Osteoblast (primary cell): Measurements from ENCODE around the gene MGRN1. TPM values are rescaled to one million over a fixed set of nuclear protein-coding genes. Genes with fewer than 3 reads are reported as not detected.

Experiments used
- DNase-seq: peaks from one replicate; pipeline ENCODE4 v3.0.0; 2011; ENCODE audit warnings: low spot score, mixed read lengths; ENCODE audit not compliant: insufficient read length; ENCODE audit errors: missing footprints
- H2AFZ ChIP-seq: 2 replicates; pipeline ENCODE4 v1.6.0; 2011; ENCODE audit warnings: mild to moderate bottlenecking, low read length
- H3K27ac ChIP-seq: 2 replicates; pipeline ENCODE4 v1.5.1; 2011; ENCODE audit warnings: mild to moderate bottlenecking, low read depth, low read length, moderate library complexity
- H3K27me3 ChIP-seq: 2 replicates; pipeline ENCODE4 v1.6.0; 2012; ENCODE audit warnings: mild to moderate bottlenecking, control low read depth, inconsistent platforms, low read length, moderate library complexity; ENCODE audit not compliant: insufficient read depth
- H3K36me3 ChIP-seq: 2 replicates; pipeline ENCODE4 v1.5.1; 2011; ENCODE audit warnings: mild to moderate bottlenecking, low read length, control low read depth, moderate library complexity; ENCODE audit not compliant: insufficient read depth
- H3K4me1 ChIP-seq: 2 replicates; pipeline ENCODE4 v1.5.1; 2011; ENCODE audit warnings: mild to moderate bottlenecking, low read length, control low read depth, moderate library complexity; ENCODE audit not compliant: insufficient read depth
- H3K4me2 ChIP-seq: 2 replicates; pipeline ENCODE4 v1.6.0; 2011; ENCODE audit warnings: mild to moderate bottlenecking, low read length; ENCODE audit not compliant: insufficient read depth
- H3K4me3 ChIP-seq: fragments of 200-600 bp; sonication (generic); 3 replicates; pipeline ENCODE4 v1.5.1; 2012; ENCODE audit warnings: mild to moderate bottlenecking, low read length, inconsistent platforms; ENCODE audit not compliant: insufficient read depth
- H3K79me2 ChIP-seq: 2 replicates; pipeline ENCODE4 v1.6.0; 2012; ENCODE audit warnings: mild to moderate bottlenecking, low read length, control low read depth, inconsistent platforms; ENCODE audit not compliant: insufficient read depth
- H3K9me3 ChIP-seq: 2 replicates; pipeline ENCODE4 v1.5.1; 2011; ENCODE audit warnings: low read depth, low read length, control low read depth
- H4K20me1 ChIP-seq: 2 replicates; pipeline ENCODE4 v1.6.0; 2012; ENCODE audit warnings: mild to moderate bottlenecking, low read length, control low read depth; ENCODE audit not compliant: insufficient read depth
- total RNA-seq: library from RNA; depleted of rRNA; stranded (reverse); fragments of >200 nt; gene quantifications from 2 replicates; pipeline ENCODE4 v1.2.3, GENCODE V29; 2012
- TF ChIP-seq, protein P1 (sequence below): IDR thresholded peaks from 2 replicates; pipeline ENCODE4 v1.5.1; 2011; ENCODE audit warnings: mild to moderate bottlenecking, low read depth, low read length, moderate library complexity; ENCODE audit errors: extremely low read depth

The MGRN1 gene
- total RNA-seq, 1 donor = 46.7 TPM

DNA sequence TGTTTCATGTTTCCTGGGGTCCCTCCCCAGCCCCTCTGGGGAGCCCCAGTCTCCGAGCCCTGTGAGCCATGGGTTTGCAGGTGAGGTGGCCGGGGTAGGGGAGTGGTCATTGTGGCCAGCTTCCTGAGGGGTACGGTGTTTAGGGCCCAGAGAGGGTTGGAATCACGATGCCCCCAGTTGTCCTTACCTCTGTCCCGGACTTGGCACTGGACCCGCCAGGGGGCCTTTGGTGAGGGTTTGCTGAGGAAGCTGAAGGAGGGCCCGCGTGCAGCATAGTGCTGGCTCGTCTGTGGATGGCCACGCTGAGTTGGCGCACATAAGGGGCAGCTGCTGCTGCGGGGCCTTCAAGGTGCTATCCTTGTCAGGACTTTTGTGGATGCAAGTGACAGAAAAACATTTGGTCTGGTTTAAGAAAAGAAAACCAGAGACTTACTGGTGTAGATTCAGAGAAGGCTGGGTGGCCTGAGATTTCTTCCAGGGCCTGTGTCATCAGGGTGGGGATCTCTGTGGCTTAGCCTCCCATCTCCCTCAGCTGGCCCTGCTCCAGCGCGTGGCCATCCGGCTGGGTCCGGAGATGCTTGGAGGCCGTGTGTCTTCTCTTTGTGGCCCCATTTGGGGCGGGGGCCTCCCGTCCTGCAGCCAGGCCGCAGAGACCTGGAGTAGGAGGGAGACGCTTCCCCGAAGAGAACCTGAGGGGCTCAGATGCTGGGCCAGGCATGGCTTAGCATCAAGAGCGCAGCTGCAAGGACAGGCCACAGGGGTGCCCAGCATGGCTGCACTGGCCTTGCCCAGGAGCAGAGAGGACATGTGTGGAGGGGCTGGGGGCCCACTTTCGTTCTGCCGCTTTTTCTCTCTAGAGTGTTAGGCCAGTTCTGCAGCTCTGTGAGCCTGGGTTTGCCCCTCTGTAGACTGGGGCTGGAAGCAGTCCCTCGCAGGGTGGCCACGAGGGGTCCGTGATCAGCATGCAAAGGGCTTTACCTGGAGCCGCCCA is 35.0 kb downstream of the MGRN1 start:
- Histone ChIP-seq H3K27ac (peak overlapping the region; percentile 48), H3K4me3 (no peak overlapping the region), H3K9me3 (no peaks in the 10 kb centered on the region), H3K27me3 (no peaks in the 10 kb centered on the region), H3K4me1 (peaks cover 11% of the 10 kb centered on the region), H3K4me2 (no peak overlapping the region), H3K79me2 (peaks cover 34% of the 10 kb centered on the region), H4K20me1 (peaks cover 30% of the 10 kb centered on the region), H2AFZ (no peak overlapping the region), H3K36me3 (peaks cover 41% of the 10 kb centered on the region)
- TF ChIP-seq, protein P1, sequence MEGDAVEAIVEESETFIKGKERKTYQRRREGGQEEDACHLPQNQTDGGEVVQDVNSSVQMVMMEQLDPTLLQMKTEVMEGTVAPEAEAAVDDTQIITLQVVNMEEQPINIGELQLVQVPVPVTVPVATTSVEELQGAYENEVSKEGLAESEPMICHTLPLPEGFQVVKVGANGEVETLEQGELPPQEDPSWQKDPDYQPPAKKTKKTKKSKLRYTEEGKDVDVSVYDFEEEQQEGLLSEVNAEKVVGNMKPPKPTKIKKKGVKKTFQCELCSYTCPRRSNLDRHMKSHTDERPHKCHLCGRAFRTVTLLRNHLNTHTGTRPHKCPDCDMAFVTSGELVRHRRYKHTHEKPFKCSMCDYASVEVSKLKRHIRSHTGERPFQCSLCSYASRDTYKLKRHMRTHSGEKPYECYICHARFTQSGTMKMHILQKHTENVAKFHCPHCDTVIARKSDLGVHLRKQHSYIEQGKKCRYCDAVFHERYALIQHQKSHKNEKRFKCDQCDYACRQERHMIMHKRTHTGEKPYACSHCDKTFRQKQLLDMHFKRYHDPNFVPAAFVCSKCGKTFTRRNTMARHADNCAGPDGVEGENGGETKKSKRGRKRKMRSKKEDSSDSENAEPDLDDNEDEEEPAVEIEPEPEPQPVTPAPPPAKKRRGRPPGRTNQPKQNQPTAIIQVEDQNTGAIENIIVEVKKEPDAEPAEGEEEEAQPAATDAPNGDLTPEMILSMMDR = no peak
- peak; percentile 92 for DNase-seq

DNA sequence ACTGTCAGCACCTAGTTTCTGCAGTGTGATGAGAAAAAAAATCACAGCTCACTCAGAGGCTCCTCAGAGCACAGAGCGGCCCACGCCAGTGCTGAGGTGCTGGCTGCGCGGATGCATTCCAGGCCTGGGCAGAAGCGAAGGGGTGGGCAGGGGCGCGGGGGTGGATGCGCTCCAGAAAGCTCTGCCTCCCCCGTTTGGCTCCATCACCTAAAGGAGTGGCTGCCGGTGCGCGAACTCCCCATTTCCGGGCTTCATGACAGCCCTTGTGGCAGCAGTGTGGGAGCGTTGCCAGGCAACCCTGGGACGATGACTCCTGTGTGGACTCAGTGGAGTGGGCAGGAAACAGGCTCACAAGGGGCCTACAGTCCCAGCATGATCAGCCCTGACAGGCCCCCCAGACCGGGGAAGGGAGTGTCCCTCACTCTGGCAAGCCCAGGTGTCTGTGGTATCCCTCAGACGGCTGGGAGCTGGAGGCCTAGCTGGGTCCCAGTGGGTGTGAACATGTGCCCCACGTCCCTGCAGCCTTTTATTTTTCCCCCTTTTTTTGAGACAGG is 35.9 kb downstream of the MGRN1 start:
- Histone ChIP-seq H3K4me1 (peaks cover 11% of the 10 kb centered on the region), H3K27me3 (no peaks in the 10 kb centered on the region), H3K9me3 (no peaks in the 10 kb centered on the region), H2AFZ (no peak overlapping the region), H3K4me3 (no peak overlapping the region), H3K36me3 (peaks cover 45% of the 10 kb centered on the region), H3K4me2 (no peak overlapping the region), H4K20me1 (peaks cover 30% of the 10 kb centered on the region), H3K79me2 (peaks cover 28% of the 10 kb centered on the region), H3K27ac (peak overlapping the region; percentile 48)
- TF ChIP-seq, protein P1 = no peak
- DNase-seq = peak; percentile 98

DNA sequence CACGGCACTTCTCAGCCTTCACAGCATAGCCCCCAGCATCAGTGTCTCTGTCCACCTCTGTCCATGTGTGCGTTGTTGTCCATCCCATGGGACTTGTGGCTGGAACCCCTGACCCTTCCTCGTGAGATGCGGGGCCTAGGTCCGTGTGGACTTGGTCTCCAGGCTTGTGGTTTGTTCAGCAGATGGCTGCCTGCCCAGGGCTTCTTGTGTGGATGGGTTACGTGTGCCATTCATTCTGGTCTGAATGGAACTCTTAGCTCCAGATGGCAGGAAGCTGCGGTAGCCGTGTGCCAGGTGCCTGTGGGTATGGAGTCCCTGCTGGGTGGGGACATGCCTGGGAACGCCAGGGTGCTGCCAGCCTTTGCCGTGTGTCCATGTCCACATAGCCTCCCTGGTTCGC is 37.0 kb downstream of the MGRN1 start:
- Histone ChIP-seq H3K4me3 (no peak overlapping the region), H3K4me2 (no peak overlapping the region), H3K4me1 (peaks cover 11% of the 10 kb centered on the region), H3K36me3 (peaks cover 50% of the 10 kb centered on the region), H3K27ac (no peak overlapping the region), H3K9me3 (no peaks in the 10 kb centered on the region), H2AFZ (no peak overlapping the region), H4K20me1 (peaks cover 30% of the 10 kb centered on the region), H3K79me2 (peaks cover 28% of the 10 kb centered on the region), H3K27me3 (no peaks in the 10 kb centered on the region)
- peak; percentile 85 for DNase-seq
- TF ChIP-seq, protein P1 = no peak

DNA sequence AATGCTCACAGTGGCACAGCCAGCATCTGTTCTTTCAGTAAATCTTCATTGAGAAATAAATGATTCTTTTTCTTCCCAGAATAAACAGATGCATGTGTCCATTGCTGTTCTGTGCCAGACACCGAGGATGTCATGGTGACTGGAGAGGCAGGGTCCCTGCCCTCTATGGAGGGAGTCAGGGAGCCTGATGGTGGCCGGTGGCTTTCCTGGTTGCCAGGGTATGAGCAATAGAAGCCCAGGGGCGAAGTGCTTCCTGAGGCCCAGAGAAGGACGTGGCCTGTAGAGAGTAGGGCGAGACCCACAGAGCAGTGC is 38.8 kb downstream of the MGRN1 start:
- peaks cover 58% of the 10 kb centered on the region for H3K36me3 ChIP-seq

More for the DNA sequence above, 38.8 kb downstream of the MGRN1 start:
- no peak overlapping the region for H2AFZ ChIP-seq
- H3K4me2 ChIP-seq = no peak overlapping the region
- peaks cover 23% of the 10 kb centered on the region for H3K79me2 ChIP-seq
- TF ChIP-seq, protein P1 = no peak
- no peaks in the 10 kb centered on the region for H3K9me3 ChIP-seq
- no peak for DNase-seq
- H3K27ac ChIP-seq = no peak overlapping the region
- H3K4me3 ChIP-seq = no peak overlapping the region
- peaks cover 11% of the 10 kb centered on the region for H3K4me1 ChIP-seq
- peaks cover 30% of the 10 kb centered on the region for H4K20me1 ChIP-seq
- H3K27me3 ChIP-seq = no peaks in the 10 kb centered on the region
